CD1c-positive myeloid dendritic cell (primary cell): ENCODE results near the gene CENPU.
A peak's percentile ranks its signal among the peaks of the same experiment; 100 is the strongest.
"Not testable (repeated sequence)": the region's sequence is repeated elsewhere in the genome, so short reads cannot be mapped to it uniquely, and the experiment has no call there.

Source experiments
- DNase-seq: peaks from one replicate; pipeline ENCODE4 v3.0.0-alpha.2; 2016; ENCODE audit errors: extremely low spot score

CENPU gene

DNA sequence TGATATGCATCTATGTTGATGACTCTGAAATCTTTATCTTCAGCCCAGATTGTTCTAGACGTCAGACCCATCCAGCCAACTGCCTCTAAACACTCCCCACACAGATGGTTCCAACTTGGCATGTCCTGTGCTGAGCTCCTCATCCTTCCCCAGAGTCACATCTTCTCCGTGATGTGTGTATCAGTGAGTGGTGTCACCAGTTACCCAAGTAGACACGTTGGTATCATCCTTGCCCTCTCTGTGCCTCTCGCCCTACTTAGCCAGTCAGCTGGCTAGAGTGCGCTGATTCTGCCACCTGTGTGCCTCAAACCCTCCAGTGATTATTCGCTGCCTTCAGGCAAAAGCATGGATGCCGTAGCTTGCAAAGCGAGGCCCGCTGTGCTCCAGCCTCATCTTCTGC lies 65.8 kb downstream of the CENPU start:
- no peak for DNase-seq

DNA sequence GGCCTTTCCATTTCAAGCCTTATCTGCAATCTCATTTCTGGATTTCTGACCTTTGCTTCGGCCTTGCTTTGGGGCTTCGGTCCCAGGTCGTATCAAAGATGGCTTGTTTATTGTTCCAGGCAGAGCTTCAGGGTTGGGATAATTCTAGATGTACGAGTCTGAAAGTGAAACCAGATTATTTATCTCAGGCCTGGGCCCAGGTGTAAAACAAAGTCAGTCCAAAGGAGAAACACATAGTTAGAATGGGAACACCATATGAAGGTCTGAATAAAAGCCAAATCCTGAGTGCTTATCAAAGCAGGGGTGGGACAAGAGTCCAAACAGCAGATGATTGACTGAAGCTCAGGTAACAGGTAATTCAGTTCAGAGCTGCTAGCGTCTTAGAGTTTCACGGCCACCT lies 67.2 kb downstream of the CENPU start:
- DNase-seq, result no peak

DNA sequence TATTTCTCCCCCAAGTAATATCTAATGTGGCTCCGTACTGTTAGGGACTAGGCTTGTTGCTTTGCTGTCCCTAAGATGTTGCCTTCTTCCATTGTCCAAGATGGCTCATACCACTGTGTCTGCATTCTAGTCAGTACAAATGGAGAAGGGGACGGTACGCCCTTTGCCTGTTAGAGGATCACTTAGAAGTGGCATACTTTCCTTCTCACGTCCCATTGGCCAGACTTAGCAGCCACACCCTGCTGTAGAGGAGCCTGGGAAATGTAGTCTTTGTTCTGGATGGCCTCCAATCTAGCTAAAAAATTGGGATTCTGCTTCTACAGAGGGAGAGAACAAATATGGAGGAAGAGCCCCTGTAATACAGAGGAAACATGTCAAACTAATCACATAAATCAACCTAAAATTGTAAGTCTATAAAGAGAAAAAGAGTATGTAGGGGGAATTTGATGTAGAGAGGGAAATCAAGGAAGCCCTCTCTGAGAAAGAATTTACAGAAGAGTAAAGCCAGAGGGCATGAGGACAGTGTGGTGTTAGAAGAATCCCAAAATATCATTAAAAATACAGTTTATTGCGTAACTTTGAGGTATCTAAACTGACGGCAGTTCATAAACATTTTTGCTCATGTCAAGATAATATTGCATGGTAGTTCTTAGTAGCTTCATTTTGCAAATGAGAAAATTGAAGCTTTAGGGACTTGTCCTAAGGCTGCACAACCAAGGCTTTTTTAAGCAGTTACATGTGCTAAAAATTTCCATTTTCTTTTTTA lies 69.3 kb downstream of the CENPU start:
- no peak for DNase-seq

DNA sequence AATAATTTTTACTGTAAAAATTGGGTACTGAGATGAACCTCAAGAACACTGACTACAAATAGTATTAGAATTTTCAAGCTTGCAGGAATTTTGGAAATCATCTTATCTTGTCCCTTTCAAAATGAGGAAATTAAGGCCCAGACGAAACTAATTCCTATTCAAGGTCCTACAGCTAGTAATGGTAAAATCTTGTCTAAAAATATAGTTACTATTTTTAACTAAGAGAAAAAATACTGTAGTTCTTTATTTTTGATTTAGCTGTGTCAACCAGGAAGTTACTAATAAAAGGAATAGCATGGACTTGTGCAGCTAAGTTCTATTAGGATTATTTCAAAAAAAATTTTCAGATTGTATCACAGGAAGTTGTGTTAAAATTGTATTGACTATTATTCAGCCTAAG lies 71.7 kb downstream of the CENPU start:
- peak; percentile 16 for DNase-seq

DNA sequence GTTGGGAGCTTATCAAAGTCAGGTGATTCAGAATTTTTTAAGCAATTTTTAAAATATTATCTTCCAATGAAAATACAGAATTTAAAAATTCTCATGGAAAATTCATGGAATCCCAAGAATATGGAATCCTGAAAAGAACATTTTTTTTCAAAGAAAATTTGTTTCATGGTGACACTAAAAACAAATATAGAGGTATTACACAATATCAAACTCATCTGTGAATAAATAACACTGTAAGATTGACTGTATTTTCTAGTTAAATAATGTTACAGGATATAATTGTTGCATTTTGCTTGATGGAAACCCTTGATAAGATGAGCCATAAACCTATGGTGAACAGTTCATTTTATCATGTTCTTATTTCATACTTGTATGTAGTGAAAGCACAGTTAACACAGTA lies 72.9 kb downstream of the CENPU start:
- DNase-seq, result no peak

DNA sequence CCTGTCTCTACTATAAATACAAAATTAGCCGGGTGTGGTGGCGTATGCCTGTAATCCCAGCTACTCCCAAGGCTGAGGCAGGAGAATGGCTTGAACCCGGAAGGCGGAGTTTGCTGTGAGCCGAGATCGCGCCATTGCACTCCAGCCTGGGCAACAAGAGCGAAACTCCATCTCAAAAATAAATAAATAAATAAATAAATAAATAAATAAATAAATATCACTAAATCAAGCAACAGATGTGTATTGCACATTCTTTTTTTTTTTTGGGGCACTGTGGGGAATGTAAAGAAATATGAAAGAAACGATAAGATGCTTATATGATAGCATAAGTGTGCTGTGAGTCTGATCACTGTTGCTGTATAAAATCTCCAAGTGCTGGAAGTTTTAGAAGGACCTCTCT lies 76.1 kb downstream of the CENPU start:
- not testable (repeated sequence) for DNase-seq

DNA sequence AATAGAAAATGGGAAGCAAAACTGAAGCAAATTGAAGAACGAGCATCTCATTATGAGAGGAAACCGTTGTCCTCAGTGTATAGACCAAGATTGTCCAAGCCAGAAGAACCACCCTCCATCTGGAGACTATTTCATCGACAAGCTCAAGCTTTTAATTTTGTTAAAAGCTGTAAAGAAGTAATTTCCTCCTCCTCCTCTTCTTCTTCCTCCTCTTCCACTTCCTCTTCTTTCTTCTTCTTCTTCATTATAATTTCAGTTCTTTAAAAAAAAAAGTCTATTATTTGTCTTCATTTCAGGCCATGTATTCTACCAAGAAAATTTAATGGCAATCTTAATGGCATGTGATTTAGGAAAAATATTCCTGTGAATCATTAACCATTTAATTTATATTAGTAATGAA lies 76.8 kb downstream of the CENPU start:
- peak; percentile 12 for DNase-seq

DNA sequence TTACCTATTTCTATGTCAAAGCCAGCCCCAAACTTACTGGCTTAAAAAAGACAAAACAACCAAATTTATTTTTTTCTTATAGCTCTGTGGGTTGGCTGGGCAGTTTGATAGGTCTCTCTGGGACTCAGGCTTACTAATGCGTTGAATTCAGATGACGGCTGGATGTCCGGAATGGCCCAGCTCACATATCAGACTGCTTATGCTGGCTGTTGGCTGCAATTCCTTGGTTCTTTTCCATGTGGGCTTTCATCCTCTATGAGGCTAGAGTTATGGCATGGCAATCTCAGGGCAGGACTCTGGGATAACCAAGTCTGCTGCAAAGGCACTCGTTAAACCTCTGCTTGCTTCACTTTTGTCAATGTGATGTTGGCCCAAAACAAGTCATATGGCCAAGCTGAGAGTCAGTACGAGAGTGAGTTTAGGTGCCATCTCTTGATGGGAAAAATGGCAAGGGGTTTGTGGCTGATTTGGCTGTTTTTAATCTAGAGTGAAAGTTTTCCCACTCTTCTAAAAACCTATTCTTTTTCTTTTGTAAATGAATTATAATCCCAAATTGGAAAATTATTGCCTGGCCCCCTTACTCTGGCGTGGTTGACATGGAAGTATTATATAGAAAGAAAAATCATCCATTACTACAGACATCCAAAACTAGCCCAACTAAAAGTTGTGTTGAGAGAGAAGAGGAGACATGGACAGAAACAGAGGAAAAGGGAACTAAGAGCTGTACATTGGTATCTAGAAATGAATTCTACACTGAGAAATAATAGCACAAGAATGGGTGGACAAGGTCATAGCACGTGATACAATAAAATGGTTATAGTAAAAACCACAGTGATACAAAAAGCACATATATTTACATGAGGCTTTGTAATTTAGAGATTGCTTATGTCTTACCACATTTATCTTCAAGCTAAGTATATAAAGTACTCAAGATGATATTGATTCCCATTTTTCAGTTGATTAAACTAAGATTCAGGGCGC lies 77.7 kb downstream of the CENPU start:
- DNase-seq, result peak; percentile 8

DNA sequence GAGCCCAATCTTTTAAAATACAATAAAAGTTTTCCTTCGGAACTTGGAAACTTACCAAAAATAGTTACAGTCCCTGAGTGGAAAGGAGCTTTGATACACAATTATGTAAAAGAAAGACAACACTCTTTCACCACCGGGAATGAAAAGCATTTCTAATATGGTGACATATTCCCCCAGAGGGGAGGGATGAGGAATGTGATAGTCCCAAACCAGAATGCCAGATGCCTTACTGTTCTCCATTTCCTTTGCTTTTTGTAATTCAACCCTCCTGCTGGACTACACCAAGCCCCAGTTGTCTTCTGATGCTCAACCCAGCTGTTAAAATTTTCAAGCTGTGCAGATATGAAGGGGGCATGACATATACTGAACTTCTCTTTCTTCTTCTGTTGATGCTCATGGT lies 80.2 kb downstream of the CENPU start:
- no peak for DNase-seq

DNA sequence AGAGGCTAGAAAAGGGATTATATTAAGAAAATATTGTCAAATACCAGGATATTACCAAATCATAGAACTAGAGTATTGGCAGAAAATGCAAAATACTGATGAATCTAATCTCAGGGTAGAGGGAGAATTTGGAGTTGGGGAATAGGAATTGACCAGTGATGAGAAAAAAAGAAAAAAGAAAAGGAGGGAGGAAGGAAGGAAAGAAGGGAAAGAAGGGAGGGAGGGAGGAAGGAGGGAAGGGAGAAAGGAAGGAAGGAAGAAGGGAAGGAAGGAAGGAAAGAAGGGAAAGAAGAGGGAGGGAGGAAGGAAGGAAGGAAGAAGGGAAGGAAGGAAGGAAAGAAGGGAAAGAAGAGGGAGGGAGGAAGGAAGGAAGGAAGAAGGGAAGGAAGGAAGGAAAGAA lies 81.2 kb downstream of the CENPU start:
- DNase-seq, result not testable (repeated sequence)

DNA sequence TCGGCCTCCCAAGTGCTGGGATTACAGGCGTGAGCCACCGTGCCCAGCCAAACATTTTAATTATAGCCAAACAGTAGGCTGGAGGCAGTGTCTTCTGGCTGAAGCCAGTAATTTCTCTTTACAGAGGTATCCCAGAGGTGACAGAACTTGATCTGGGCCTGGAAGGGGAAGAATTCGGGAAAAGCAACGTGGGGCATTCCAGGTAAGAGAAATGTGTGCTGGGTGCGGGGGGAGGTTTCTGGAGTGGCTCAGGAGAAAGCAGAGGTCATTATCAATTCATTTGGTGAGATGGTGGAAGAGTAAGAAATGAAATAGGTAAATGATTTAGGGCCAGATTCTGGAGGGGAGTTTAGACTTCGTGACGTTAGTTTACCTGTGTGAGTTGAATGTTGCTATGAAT lies 82.0 kb downstream of the CENPU start:
- no peak for DNase-seq

DNA sequence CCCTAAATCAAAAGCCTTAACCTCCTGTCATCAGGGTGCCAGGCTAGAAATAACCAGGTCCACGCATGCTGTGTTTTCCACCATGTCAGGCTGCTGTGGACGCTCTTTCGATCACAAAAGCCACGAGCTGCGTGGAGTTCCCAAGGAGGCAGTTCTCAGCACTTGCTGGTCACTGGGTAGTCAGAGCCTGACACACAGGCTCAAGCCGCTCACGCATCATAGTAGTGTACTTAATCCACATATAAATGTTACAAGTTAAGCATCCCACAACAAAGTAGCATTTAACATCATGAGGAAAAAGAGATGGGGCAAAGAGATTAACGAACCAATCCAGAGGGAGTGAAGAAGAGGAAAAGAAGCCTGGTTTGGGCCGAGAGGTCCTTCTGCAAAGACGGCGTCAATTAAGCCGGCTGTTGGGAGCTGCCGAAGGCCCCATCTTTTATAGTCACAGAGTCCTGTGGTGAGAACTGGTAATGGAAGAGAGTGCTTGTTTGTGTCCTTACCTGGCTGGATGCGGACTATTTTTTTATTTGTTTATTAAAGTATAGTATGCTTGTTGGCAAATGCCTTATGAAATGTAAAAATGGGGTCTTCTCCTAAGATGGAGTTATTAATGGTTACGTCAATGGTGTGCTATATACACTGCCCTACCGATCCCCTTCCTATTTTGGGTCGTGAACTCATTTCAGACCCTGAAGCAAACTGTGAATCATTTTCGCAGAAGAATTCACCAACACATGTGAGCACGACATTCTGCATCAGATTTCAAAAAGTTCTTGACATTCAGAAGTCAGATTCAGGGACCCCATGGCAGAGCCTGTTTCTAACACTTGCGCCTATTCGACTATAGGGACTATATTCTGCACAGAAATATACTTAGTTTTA lies 83.7 kb downstream of the CENPU start:
- DNase-seq, result peak; percentile 32

DNA sequence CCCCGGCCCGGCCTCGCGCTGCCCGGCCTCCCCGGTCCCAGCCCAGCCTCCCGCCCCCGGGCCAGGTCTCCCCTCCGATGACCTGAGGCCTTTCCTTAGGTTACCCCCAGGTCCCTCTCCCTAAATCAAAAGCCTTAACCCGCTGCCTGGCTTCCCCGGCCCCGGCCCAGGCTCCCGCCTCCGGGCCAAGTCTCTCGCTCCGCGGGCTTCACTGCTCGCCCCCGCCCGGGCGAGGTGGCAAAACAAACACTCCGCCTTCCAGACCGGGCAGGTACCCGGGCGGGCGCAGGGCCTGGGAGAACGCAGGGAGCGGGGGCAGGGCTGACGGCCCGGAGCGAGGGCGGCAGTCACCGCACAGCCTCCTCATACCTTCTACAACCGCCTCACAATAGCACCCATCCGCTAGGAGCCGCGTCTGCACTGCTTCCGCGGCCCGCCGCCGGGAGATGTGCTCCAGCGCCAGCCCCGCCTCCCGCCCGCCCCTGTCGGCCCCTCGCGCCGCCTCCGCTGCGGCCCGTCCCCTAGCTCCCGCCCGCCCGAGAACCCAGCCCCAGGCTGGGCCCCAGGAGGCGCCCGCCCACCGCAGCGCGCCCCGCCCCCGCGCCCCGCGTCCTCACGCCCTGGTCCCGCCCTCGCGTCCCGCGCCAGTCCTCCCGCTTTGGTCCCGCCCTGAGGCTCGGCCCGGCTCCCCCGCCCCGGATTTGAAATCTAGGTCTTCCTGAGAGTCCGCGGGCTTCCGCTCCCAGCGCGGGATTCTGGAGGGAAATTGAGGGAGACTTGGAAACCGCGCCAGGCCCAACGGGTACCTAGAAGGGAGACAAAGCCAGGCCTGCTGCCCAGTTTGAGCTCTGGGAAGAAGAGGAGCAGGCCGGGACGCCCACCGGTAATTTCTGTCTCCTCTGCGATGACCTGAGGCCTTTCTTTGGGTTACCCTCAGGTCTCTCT lies 84.6 kb downstream of the CENPU start, which contains the start of the genes CASP3 and PRIMPOL:
CASP3 (minus strand) TSS at position 422 of the 945 bp plus-strand sequence. CDS start 10,994 bp downstream, outside the sequence.
PRIMPOL (plus strand) TSS at position 713 of the 945 bp plus-strand sequence. CDS start 7,403 bp downstream, outside the sequence.
- DNase-seq, result peak; percentile 96

DNA sequence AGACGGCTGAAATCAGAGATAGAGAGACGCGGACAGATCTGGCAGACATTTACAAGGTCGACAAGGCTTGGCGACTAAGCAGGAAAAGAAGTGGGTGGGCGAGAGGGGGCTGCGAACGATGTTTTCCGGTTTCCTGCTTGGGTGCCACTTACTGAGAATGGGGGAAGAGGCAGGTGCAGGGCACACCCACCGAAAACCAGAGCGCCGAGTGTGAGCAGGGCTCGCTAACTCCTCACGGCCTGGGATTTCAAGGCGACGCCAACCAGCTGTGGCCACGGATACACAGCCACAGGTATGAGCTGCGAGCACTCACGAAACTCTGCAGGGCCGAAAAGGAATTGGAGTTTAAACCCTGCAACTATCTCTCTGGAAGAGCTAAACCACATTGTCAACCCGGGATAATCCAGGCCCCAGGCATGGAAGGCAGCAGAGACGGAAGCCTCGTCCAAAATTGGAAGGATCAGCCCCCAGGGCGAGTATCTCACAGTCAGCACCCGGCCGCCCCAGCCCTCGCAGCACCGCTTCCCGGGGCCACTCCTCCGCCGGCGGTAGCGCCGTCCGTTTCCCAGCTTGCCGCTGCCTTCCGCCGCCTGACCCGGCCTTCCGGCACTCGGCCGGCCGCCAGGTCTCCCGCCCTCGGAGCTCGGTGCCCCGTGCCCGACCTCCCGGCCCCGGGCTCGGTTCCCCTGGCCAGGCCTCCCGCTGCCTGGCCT lies 85.4 kb downstream of the CENPU start:
- peak; percentile 62 for DNase-seq

DNA sequence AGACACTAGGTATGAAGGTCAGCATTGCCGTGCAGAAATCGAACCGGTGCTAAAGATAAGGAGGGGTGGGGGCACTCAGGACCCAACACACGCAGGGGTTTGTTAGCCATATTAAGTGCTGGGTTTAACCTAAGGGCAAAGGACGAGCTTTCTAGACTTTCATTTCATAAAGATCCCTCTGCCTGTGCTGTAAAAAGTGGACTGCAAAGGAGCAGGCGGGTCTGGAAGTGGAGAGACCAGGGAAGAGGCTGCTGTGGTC lies 85.9 kb downstream of the CENPU start:
- DNase-seq, result no peak

DNA sequence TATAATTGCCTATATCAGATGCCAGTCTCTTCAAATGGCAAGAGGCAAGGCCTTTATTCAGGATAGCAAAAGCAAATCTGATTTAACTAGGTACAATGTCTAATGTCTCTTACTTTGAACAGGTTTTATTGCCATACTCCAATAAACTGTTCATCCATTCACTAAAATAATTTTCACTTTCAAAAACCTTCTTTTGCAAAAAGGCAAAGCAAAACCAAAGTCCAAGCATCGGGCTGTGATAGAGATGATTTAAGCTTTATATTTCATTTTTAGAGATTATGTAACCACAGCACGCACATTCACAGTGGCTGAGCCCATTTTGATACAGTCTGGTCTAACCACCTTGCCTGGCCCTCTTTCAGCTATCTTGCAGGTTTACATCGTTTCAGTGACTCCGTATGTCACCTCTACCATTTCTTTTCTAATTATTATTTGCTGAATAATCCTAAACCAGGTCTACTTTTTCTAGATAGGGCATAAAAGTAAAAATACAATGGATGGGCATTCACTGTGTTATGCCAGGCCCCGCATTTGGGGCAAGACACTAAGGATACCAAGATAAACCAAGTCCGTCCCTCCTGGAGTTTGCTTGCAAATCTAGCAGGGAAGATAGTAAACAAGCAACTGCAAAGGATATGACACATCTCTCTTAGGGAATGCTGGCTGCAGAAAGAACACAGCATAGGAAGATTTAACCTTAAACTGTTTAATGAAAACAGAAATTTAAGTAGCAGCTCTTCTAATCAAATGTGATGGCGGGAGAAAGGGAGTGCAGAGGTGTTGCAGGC lies 86.4 kb downstream of the CENPU start:
- DNase-seq, result no peak

DNA sequence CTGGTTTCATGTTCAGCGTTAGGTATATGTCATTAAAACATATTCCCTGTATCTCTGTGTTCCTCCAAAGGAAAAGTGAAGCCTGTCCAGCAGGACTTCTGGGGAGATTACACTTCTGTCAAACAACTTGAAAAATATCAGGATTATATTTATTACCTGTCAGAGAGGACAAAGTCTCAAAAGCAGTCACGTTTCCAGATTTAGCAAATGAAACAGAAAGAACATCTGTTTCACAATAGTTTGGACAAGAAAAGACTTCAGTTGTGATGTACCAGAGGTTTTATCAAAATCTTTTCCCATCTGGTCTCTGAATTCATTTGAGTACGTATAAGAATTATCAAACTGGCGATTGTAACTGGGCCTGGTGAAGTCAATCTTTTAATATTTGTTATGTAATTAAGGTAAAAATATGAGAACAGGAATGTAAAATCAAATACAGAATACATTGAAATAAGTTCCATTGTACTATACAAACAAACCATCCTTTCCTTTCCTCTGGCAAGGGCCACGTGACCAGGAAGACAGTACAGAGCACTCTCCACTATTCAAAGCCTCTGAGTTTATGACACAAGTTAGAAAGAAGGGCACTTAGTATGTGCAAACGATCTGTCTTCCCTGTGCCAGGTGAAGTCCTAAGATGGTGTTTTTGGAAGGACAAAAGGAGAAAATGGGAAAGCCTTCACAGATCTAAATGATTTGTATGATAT lies 87.8 kb downstream of the CENPU start:
- no peak for DNase-seq

DNA sequence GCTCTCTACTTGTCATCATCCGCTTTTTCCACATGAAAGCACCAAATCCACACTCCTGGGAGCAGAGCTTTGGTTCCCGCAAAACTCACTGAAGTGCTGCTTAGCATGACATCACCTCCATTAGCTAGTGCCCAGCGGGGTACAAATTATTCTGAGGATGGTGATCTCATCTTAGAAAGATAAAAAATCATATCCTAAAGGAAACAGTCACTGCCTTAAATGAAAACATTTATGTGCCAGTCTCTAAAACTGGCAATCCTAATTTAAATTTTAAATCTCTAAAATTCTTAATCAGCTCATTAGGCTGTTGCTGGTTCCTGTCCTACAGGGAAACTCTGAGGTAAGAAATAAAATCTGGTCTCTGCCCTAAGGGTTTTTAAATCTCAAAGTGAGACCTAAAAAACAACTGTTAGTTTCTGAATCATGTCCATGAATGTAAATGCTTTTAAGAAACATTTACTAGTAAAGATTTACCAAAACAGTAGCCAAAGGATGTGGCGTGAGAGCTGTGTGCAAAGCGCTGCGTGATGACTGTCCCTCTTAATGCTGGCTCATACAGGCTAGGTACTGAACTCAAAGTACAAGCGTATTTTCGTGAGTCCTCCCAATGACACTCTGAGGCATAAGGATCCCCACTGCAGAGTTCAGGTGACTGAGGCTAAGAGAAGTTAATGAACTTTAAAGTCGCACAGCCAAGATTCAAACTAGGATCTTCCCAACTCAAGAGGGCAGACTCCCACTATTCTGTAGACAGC lies 89.2 kb downstream of the CENPU start:
- DNase-seq, result no peak
